ENCODE data around the gene ATG2A. TPM values are rescaled to one million over a fixed set of nuclear protein-coding genes. Genes with fewer than 3 reads are reported as not detected.

ATG2A gene
- total and polyA plus RNA-seq, 9 of the 15 experiments (the other 6 are each of a cell fraction or from before 2014, with no cell fraction given) = 0.25 to 45.9 (median 5.2) TPM

DNA sequence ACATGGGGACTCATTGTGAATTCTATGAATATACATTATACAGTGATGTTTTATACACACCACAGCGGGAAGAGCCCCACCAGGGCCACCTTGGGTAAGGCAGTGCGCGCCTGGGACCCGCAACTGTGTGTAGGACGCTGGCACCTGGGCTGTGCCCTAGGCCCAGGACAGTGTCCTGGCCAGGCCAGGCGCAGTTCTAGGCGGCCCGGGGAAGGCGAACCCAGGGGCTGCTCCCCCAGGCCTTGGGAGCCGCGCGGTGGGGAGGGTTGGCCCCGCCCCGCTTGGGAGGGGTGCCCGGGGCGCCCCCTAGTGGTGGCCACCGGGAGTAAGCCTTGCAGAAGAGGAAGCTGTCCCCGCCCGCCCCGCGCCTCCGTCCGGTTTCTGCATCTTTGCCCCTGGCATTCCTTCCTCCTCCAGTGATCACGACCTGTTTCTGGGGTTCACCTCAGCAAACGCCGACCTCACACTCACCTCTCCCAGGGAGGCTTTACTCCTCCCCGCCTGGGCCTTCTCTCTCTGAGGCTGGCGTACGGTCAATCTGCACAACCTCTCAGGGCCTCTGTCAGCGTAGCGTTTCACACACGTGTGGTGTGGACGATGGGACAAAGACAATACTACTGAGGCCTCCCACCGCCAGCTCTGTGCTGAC is 29.1 kb downstream of the ATG2A start (continued):
- TF ChIP-seq IRF9 (tag; IDR thresholded peaks at IDR 0.05) (no peak), BCL6 (CRISPR knock-in tag; IDR thresholded peaks at IDR 0.05) (no peak), SRSF1 (IDR thresholded peaks at IDR 0.05; ENCODE audit: low read depth, low read length) (no peak), MEF2D (tag; conservative IDR thresholded peaks at IDR 0.05; ENCODE audit: low read depth) (no peak), MAFF (IDR thresholded peaks at IDR 0.05; ENCODE audit: low read length) (no peak), HEY1 (CRISPR knock-in tag; IDR thresholded peaks at IDR 0.05; ENCODE audit: borderline replicate concordance) (no peak), ZBTB11 (CRISPR knock-in tag; IDR thresholded peaks at IDR 0.05) (peak in 1 of 3 experiments; percentile 58; a peak in 1 of 6 replicates), CREM (IDR thresholded peaks at IDR 0.05; ENCODE audit: low read depth) (0 out of 2 replicates have a peak, but pooled peaks have one; percentile 25), NR2C2 (CRISPR knock-in tag; IDR thresholded peaks at IDR 0.05) (0 out of 2 replicates have a peak, but pooled peaks have one; percentile 12), NR2C2 (tag; IDR thresholded peaks at IDR 0.05) (no peak), POLR3A (IDR thresholded peaks at IDR 0.05; ENCODE audit: borderline replicate concordance, extremely low read depth, insufficient read depth, insufficient read length) (no peak), RNF219 (CRISPR knock-in tag; IDR thresholded peaks at IDR 0.05) (no peak)
- TF ChIP-seq, protein P1, sequence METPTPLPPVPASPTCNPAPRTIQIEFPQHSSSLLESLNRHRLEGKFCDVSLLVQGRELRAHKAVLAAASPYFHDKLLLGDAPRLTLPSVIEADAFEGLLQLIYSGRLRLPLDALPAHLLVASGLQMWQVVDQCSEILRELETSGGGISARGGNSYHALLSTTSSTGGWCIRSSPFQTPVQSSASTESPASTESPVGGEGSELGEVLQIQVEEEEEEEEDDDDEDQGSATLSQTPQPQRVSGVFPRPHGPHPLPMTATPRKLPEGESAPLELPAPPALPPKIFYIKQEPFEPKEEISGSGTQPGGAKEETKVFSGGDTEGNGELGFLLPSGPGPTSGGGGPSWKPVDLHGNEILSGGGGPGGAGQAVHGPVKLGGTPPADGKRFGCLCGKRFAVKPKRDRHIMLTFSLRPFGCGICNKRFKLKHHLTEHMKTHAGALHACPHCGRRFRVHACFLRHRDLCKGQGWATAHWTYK (CRISPR knock-in tag; IDR thresholded peaks at IDR 0.05) = peak; percentile 73; the same call in 1 of the 2 replicates
- TF ChIP-seq, protein P2, sequence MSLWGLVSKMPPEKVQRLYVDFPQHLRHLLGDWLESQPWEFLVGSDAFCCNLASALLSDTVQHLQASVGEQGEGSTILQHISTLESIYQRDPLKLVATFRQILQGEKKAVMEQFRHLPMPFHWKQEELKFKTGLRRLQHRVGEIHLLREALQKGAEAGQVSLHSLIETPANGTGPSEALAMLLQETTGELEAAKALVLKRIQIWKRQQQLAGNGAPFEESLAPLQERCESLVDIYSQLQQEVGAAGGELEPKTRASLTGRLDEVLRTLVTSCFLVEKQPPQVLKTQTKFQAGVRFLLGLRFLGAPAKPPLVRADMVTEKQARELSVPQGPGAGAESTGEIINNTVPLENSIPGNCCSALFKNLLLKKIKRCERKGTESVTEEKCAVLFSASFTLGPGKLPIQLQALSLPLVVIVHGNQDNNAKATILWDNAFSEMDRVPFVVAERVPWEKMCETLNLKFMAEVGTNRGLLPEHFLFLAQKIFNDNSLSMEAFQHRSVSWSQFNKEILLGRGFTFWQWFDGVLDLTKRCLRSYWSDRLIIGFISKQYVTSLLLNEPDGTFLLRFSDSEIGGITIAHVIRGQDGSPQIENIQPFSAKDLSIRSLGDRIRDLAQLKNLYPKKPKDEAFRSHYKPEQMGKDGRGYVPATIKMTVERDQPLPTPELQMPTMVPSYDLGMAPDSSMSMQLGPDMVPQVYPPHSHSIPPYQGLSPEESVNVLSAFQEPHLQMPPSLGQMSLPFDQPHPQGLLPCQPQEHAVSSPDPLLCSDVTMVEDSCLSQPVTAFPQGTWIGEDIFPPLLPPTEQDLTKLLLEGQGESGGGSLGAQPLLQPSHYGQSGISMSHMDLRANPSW (CRISPR knock-in tag; IDR thresholded peaks at IDR 0.05) = no peak

All from K562 (cell line).